UCSD-AML1 (cell line): ENCODE measurements around the gene ZNF346.
A peak's percentile ranks its signal among the peaks of the same experiment; 100 is the strongest.

Experiments used
- DNase-seq: peaks from one replicate; lab custom pipeline; 2025; ENCODE audit not compliant: unreplicated experiment; lab: John Stamatoyannopoulos, UW

ZNF346 gene

GRCh38 chr5:177116631-177117373 lies 94.3 kb downstream of the ZNF346 start:
- no peak for DNase-seq

- DNase-seq, result no peak
Measured at GRCh38 chr5:177117441-177118045, 95.0 kb downstream of the ZNF346 start.

- DNase-seq, result no peak
Measured at GRCh38 chr5:177122566-177122965, 100.1 kb downstream of the ZNF346 start.

GRCh38 chr5:177123789-177124485 lies 101.4 kb downstream of the ZNF346 start:
- DNase-seq, result no peak

- no peak for DNase-seq
Measured at GRCh38 chr5:177124486-177124991, 102.0 kb downstream of the ZNF346 start.

GRCh38 chr5:177126771-177127170 lies 104.3 kb downstream of the ZNF346 start:
- DNase-seq, result no peak

- DNase-seq, result peak; percentile 30
Measured at GRCh38 chr5:177128551-177128981, 106.1 kb downstream of the ZNF346 start.

- DNase-seq, result no peak
Measured at GRCh38 chr5:177130211-177131018, 107.9 kb downstream of the ZNF346 start.
